ENCODE results near the gene NRP1. TPM values are rescaled to one million over a fixed set of nuclear protein-coding genes. Genes with fewer than 3 reads are reported as not detected.

The NRP1 gene
- total and polyA plus RNA-seq, 2 donors (not counting 3 experiments of a cell fraction or from before 2014, with no cell fraction given): 122 to 306 TPM

DNA sequence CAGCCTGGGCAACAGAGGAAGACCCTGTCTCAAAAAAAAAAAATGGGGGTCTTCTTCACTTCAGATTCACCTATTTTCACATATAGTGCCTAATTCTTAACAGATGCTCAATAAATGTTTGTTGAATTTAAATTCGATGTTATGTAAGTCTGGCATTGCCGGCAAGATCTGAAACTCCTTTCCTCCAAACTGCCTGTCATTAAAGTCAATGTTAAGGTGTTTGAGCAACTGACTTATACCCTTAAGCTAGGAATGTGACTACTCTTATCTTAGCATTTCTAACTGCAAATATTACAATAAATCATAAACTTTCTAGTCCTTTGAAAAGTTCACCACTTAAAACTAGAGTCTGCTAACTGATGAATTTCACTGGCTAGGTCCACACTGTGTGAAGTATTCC lies 95.2 kb downstream of the NRP1 start:
- no peak for TF ChIP-seq EZH2 (IDR thresholded peaks at IDR 0.05; ENCODE audit: borderline replicate concordance, low read depth, low read length, severe bottlenecking)
- no peak for TF ChIP-seq POLR2A (IDR thresholded peaks at IDR 0.05; ENCODE audit: low read depth, low read length)
- TF ChIP-seq, protein P1, sequence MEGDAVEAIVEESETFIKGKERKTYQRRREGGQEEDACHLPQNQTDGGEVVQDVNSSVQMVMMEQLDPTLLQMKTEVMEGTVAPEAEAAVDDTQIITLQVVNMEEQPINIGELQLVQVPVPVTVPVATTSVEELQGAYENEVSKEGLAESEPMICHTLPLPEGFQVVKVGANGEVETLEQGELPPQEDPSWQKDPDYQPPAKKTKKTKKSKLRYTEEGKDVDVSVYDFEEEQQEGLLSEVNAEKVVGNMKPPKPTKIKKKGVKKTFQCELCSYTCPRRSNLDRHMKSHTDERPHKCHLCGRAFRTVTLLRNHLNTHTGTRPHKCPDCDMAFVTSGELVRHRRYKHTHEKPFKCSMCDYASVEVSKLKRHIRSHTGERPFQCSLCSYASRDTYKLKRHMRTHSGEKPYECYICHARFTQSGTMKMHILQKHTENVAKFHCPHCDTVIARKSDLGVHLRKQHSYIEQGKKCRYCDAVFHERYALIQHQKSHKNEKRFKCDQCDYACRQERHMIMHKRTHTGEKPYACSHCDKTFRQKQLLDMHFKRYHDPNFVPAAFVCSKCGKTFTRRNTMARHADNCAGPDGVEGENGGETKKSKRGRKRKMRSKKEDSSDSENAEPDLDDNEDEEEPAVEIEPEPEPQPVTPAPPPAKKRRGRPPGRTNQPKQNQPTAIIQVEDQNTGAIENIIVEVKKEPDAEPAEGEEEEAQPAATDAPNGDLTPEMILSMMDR (IDR thresholded peaks at IDR 0.05; ENCODE audit: extremely low read depth in 1 of 2, insufficient read depth in 1 of 2, low read depth in 1 of 2, low read length in 2 of 2): no peak
- TF ChIP-seq JUN (IDR thresholded peaks at IDR 0.05; ENCODE audit: borderline replicate concordance, insufficient read depth, insufficient read length, low read depth): no peak
- TF ChIP-seq FOS (IDR thresholded peaks at IDR 0.05; ENCODE audit: borderline replicate concordance, insufficient read depth, low read length): no peak
- TF ChIP-seq MYC (IDR thresholded peaks at IDR 0.05; ENCODE audit: low read depth, low read length): no peak
- TF ChIP-seq GATA2 (IDR thresholded peaks at IDR 0.05; ENCODE audit: insufficient read depth, insufficient read length, low read depth, low read length): no peak
- TF ChIP-seq, protein P2, sequence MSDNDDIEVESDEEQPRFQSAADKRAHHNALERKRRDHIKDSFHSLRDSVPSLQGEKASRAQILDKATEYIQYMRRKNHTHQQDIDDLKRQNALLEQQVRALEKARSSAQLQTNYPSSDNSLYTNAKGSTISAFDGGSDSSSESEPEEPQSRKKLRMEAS (IDR thresholded peaks at IDR 0.05; ENCODE audit: insufficient read depth, insufficient read length): no peak
- no peak for TF ChIP-seq POLR2AphosphoS5 (IDR thresholded peaks at IDR 0.05; ENCODE audit: insufficient read depth, low read depth, low read length)
- no TSS peak for BruUV-seq (replicated peaks)
- CTCF ChIA-PET: interaction anchor here (0.8 to 2.1 kb wide), 2 partner anchors 11 to 123 kb away, joined by 4 to 10 read pairs; no protein-coding TSS in a partner anchor
- H3K9ac ChIP-seq (replicated peaks; ENCODE audit: extremely low read depth, insufficient read depth, low read length): no peak overlapping the region
- no peak overlapping the region for H2AFZ ChIP-seq (ENCODE audit: low read depth, low read length)
- peaks cover 13% of the 10 kb centered on the region for H3K79me2 ChIP-seq (ENCODE audit: control insufficient read depth, insufficient read depth, low read length)
- no peaks in the 10 kb centered on the region for H3K9me3 ChIP-seq (replicated peaks; ENCODE audit: control insufficient read depth, insufficient read depth, low read length)
- POLR2A ChIA-PET: no interaction called here
- no peaks in the 10 kb centered on the region for H4K20me1 ChIP-seq (replicated peaks; ENCODE audit: control insufficient read depth, extremely low read depth, insufficient read depth, low read length)
- H3K27ac ChIP-seq (ENCODE audit: insufficient read depth, low read depth, low read length): no peak overlapping the region
- no peaks in the 10 kb centered on the region for H3K9me1 ChIP-seq (replicated peaks; ENCODE audit: control insufficient read depth, extremely low read depth, insufficient read depth, low read length)
- H3K4me2 ChIP-seq (ENCODE audit: insufficient read depth, low read length): no peak overlapping the region
- FAIRE-seq: no peak
- dilution Hi-C loops (cut with MboI; ENCODE audit: extremely low pct_ligation_motif_present, low sequenced_read_pairs): no loop called here
- H3K27me3 ChIP-seq (ENCODE audit: control insufficient read depth in 2 of 2, insufficient read depth in 2 of 2, low read length in 2 of 2): no peaks in the 10 kb centered on the region
- no peak overlapping the region for H3K4me3 ChIP-seq (replicated peaks in 1 of 3; ENCODE audit: insufficient read depth in 1 of 3, low read depth in 1 of 3, low read length in 3 of 3)
- H3K4me1 ChIP-seq (ENCODE audit: control insufficient read depth, extremely low read depth, insufficient read depth, low read length): peaks cover 29% of the 10 kb centered on the region
- DNase-seq (ENCODE audit: low read depth, low spot score): no peak
- H3K36me3 ChIP-seq (ENCODE audit: control insufficient read depth in 2 of 2, extremely low read depth in 1 of 2, insufficient read depth in 2 of 2, low read length in 2 of 2): peaks cover 2 to 9% of the 10 kb centered on the region in 2 experiments
- intact Hi-C loops (cut with micrococcal nuclease): no loop called here

All from endothelial cell of umbilical vein (primary cell).